Activated CD8-positive, alpha-beta T cell treated with anti-CD3 and anti-CD28 coated beads for 36 hours (primary cell): ENCODE results near the gene EPC2. TPM values are rescaled to one million over a fixed set of nuclear protein-coding genes. Genes with fewer than 3 reads are reported as not detected.

Experiments
- ATAC-seq: fragments of 200-7000 bp; cut with Tn5 transposase; one replicate; pipeline ENCODE4 v1.10.0; 2021; ENCODE audit warnings: mild to moderate bottlenecking, moderate library complexity
- CTCF ChIA-PET: fragments of 350-600 bp; sonication (Branson Sonifier 250); formaldehyde crosslinking; loops from one replicate; lab custom pipeline; 2021; ENCODE audit warnings: antibody characterized with exemption; lab: Charles Lee
- POLR2A ChIA-PET: fragments of 350-600 bp; sonication (Branson Sonifier 250); formaldehyde crosslinking; loops from one replicate; lab custom pipeline; 2021; ENCODE audit warnings: antibody characterized with exemption; lab: Charles Lee
- DNase-seq: peaks from one replicate; pipeline ENCODE4 v3.0.0-alpha.2; 2020
- H3K27ac Mint-ChIP-seq: one replicate; pipeline ENCODE4 v1.8.0; 2021; ENCODE audit warnings: mild to moderate bottlenecking, mixed read lengths
- H3K27me3 Mint-ChIP-seq: one replicate; pipeline ENCODE4 v1.8.0; 2021; ENCODE audit warnings: mixed read lengths
- H3K36me3 Mint-ChIP-seq: one replicate; pipeline ENCODE4 v1.8.0; 2021; ENCODE audit warnings: low read depth, mixed read lengths
- H3K4me1 Mint-ChIP-seq: one replicate; pipeline ENCODE4 v1.8.0; 2021; ENCODE audit warnings: low read depth, mixed read lengths
- H3K4me3 Mint-ChIP-seq: one replicate; pipeline ENCODE4 v1.8.0; 2021; ENCODE audit warnings: mild to moderate bottlenecking, moderate library complexity, mixed read lengths
- H3K9me3 Mint-ChIP-seq: one replicate; pipeline ENCODE4 v1.8.0; 2021; ENCODE audit warnings: mixed read lengths
- CTCF ChIP-seq: fragments of 200-600 bp; IDR thresholded peaks from one replicate; pipeline ENCODE4 v1.8.0; 2022; ENCODE audit warnings: antibody characterized with exemption, mild to moderate bottlenecking
- intact Hi-C: fragments of 100-400 bp; cut with micrococcal nuclease; formaldehyde crosslinking; loops from one replicate; pipeline ENCODE4 v1.10.0; 2022
- total RNA-seq, 2 experiments: library from RNA; stranded (reverse); gene quantifications; one replicate each; pipeline ENCODE4 v1.2.3, GENCODE V29; 2021

EPC2 gene
- total RNA-seq, 2 experiments from 2014 or later, result 19.3 to 20.0 TPM

- Mint-ChIP-seq H3K4me1 (peaks cover 34% of the 10 kb centered on the region), H3K4me3 (no peak overlapping the region), H3K27ac (no peak overlapping the region), H3K36me3 (peaks cover 18% of the 10 kb centered on the region), H3K9me3 (peaks cover 10% of the 10 kb centered on the region), H3K27me3 (no peaks in the 10 kb centered on the region)
- DNase-seq (no peak), ATAC-seq (no peak)
- TF ChIP-seq CTCF, result no peak
- POLR2A ChIA-PET, result no interaction called here
- CTCF ChIA-PET, result interaction anchor here (0.9 kb wide), 1 partner anchor 11 kb away, joined by 3 read pairs; no protein-coding TSS in a partner anchor
- intact Hi-C loops, result no loop called here
These were observed 85.5 kb downstream of the EPC2 start for GRCh38 chr2:148730085-148730484.

GRCh38 chr2:148737742-148738141, 93.2 kb downstream of the EPC2 start:
- CTCF ChIA-PET, result no interaction called here
- intact Hi-C loops, result no loop called here
- Mint-ChIP-seq H3K36me3 (no peaks in the 10 kb centered on the region), H3K4me1 (peaks cover 48% of the 10 kb centered on the region), H3K9me3 (no peaks in the 10 kb centered on the region), H3K4me3 (no peak overlapping the region), H3K27me3 (no peaks in the 10 kb centered on the region), H3K27ac (no peak overlapping the region)
- no peak for ATAC-seq
- no peak for TF ChIP-seq CTCF
- POLR2A ChIA-PET, result interaction anchor here (0.6 kb wide), 2 partner anchors 64 to 146 kb away, joined by 3 read pairs; no protein-coding TSS in a partner anchor
- DNase-seq, result no peak

- ATAC-seq (no peak), DNase-seq (no peak)
- Mint-ChIP-seq H3K4me3 (no peak overlapping the region), H3K27me3 (no peaks in the 10 kb centered on the region), H3K4me1 (peaks cover 52% of the 10 kb centered on the region), H3K9me3 (no peaks in the 10 kb centered on the region), H3K36me3 (no peaks in the 10 kb centered on the region), H3K27ac (no peak overlapping the region)
- ChIA-PET POLR2A (interaction anchor here (0.6 to 0.9 kb wide), 2 partner anchors 8 to 171 kb away, joined by 3 to 4 read pairs; no protein-coding TSS in a partner anchor), CTCF (interaction anchor here (0.6 to 1.2 kb wide), 2 partner anchors 15 to 64 kb away, joined by 3 read pairs; no protein-coding TSS in a partner anchor)
- intact Hi-C loops, result no loop called here
- no peak for TF ChIP-seq CTCF
These were observed 95.0 kb downstream of the EPC2 start for GRCh38 chr2:148739454-148740105.

- ChIA-PET POLR2A (no interaction called here), CTCF (interaction anchor here (0.8 kb wide), 1 partner anchor 52 kb away, joined by 3 read pairs; no protein-coding TSS in a partner anchor)
- Mint-ChIP-seq H3K36me3 (peaks cover 15% of the 10 kb centered on the region), H3K27ac (no peak overlapping the region), H3K4me3 (no peak overlapping the region), H3K9me3 (no peaks in the 10 kb centered on the region), H3K4me1 (peaks cover 64% of the 10 kb centered on the region), H3K27me3 (no peaks in the 10 kb centered on the region)
- ATAC-seq, result no peak
- intact Hi-C loops, result no loop called here
- no peak for DNase-seq
- TF ChIP-seq CTCF, result no peak
These were observed 97.8 kb downstream of the EPC2 start for GRCh38 chr2:148742373-148742772.

GRCh38 chr2:148745151-148745851, 100.8 kb downstream of the EPC2 start:
- Mint-ChIP-seq H3K4me3 (no peak overlapping the region), H3K9me3 (no peaks in the 10 kb centered on the region), H3K4me1 (peaks cover 48% of the 10 kb centered on the region), H3K27me3 (no peaks in the 10 kb centered on the region), H3K27ac (no peak overlapping the region), H3K36me3 (peaks cover 19% of the 10 kb centered on the region)
- CTCF ChIA-PET, result no interaction called here
- POLR2A ChIA-PET, result interaction anchor here (0.8 kb wide), 1 partner anchor 101 kb away, joined by 3 read pairs; no protein-coding TSS in a partner anchor
- TF ChIP-seq CTCF, result no peak
- DNase-seq, result no peak
- intact Hi-C loops, result no loop called here
- ATAC-seq, result peak; percentile 37
